Upper lobe of left lung (tissue), 4 donors: ENCODE results near the gene RDH12.

Source experiments
- POLR2A ChIP-seq, 4 donors: fragments of 450-650 bp; IDR thresholded peaks; one replicate each; pipeline ENCODE4 v1.5.1; 2016 to 2017; ENCODE audit warnings: antibody characterized with exemption in 4 of 4, mild to moderate bottlenecking in 2 of 4
- POLR2AphosphoS5 ChIP-seq, 2 donors: sonication (generic); formaldehyde crosslinking; IDR thresholded peaks; one replicate each; pipeline ENCODE4 v1.5.1; 2017; ENCODE audit warnings: antibody characterized with exemption in 2 of 2
- TF ChIP-seq, protein P1 (sequence below), 6 experiments: fragments of 450-650 bp in 4 of 6; fragments of 200-600 bp in 2 of 6; sonication (generic) in 2 of 6; IDR thresholded peaks; one replicate each; pipeline ENCODE4 v1.5.1; 2016 to 2019; ENCODE audit warnings: antibody characterized with exemption in 6 of 6

DNA sequence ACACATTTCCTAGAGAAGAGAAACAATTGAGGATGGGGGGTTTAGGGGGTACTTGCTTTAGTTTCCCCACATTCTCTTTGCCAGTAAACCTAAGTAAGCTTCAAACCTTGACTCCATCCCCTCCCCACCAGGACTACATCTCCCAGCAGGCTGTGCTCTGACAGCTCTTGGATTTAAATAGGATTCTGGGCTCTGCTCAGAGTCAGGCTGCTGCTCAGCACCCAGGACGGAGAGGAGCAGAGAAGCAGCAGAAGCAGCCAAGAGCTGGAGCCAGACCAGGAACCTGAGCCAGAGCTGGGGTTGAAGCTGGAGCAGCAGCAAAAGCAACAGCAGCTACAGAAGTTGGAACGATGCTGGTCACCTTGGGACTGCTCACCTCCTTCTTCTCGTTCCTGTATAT, 20.6 kb downstream of the RDH12 start:
- TF ChIP-seq, protein P1, sequence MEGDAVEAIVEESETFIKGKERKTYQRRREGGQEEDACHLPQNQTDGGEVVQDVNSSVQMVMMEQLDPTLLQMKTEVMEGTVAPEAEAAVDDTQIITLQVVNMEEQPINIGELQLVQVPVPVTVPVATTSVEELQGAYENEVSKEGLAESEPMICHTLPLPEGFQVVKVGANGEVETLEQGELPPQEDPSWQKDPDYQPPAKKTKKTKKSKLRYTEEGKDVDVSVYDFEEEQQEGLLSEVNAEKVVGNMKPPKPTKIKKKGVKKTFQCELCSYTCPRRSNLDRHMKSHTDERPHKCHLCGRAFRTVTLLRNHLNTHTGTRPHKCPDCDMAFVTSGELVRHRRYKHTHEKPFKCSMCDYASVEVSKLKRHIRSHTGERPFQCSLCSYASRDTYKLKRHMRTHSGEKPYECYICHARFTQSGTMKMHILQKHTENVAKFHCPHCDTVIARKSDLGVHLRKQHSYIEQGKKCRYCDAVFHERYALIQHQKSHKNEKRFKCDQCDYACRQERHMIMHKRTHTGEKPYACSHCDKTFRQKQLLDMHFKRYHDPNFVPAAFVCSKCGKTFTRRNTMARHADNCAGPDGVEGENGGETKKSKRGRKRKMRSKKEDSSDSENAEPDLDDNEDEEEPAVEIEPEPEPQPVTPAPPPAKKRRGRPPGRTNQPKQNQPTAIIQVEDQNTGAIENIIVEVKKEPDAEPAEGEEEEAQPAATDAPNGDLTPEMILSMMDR (IDR thresholded peaks at IDR 0.05), result no peak
- TF ChIP-seq POLR2AphosphoS5 (IDR thresholded peaks at IDR 0.05), result no peak
- no peak for TF ChIP-seq POLR2A (IDR thresholded peaks at IDR 0.05)
